LNCaP clone FGC (cell line): ENCODE results near the gene ZNF469.

Source experiments
- DNase-seq: peaks from one replicate; pipeline ENCODE4 v3.0.0-alpha.2; 2011; ENCODE audit warnings: low read depth
- H3K4me3 ChIP-seq: 2 replicates; pipeline ENCODE4 v1.5.1; 2011; ENCODE audit warnings: mild to moderate bottlenecking, low read depth, low read length, control low read depth
- CTCF ChIP-seq: IDR thresholded peaks from 2 replicates; pipeline ENCODE4 v1.5.1; 2012; ENCODE audit warnings: mild to moderate bottlenecking; ENCODE audit not compliant: control insufficient read depth, insufficient read depth; ENCODE audit errors: extremely low read depth

The ZNF469 gene

GRCh38 chr16:88430524-88431446, 48.0 kb downstream of the ZNF469 start:
- no peak for TF ChIP-seq CTCF
- no peak for DNase-seq
- no peak overlapping the region for H3K4me3 ChIP-seq

GRCh38 chr16:88431651-88432050, 48.9 kb downstream of the ZNF469 start:
- DNase-seq: no peak
- no peak for TF ChIP-seq CTCF

GRCh38 chr16:88432174-88432573, 49.4 kb downstream of the ZNF469 start:
- no peak for DNase-seq
- TF ChIP-seq CTCF: no peak
- no peak overlapping the region for H3K4me3 ChIP-seq

More at GRCh38 chr16:88431651-88432050, 48.9 kb downstream of the ZNF469 start:
- no peak overlapping the region for H3K4me3 ChIP-seq
